H1 (cell line): ENCODE results near the gene VHLL. TPM values are rescaled to one million over a fixed set of nuclear protein-coding genes. Genes with fewer than 3 reads are reported as not detected.

ENCODE experiments used
- ATF2 ChIP-seq: IDR thresholded peaks from 2 replicates; pipeline ENCODE4 v1.6.1; 2012; ENCODE audit warnings: low read length, inconsistent platforms
- CHD7 ChIP-seq: fragments of 300-600 bp; sonication (generic); IDR thresholded peaks from 2 replicates; pipeline ENCODE4 v1.7.1; 2012; ENCODE audit warnings: low read length, moderate library complexity, mild to moderate bottlenecking, inconsistent platforms; ENCODE audit not compliant: insufficient replicate concordance
- SAP30 ChIP-seq: fragments of 300-600 bp; sonication (generic); IDR thresholded peaks from 2 replicates; pipeline ENCODE4 v1.7.1; 2012; ENCODE audit warnings: low read length, moderate library complexity, mild to moderate bottlenecking, inconsistent platforms; ENCODE audit not compliant: insufficient read depth, insufficient replicate concordance
- polyA plus RNA-seq, 7 experiments: library from polyadenylated mRNA; depleted of rRNA in 3 of 7; stranded (reverse) in 5 of 7; unstranded in 2 of 7; fragments of >200 nt in 5 of 7; fragments of 200-250 nt in 2 of 7; gene quantifications; 1 replicate in 5 of 7; 2 replicates in 1 of 7; 4 replicates in 1 of 7; pipeline versions ENCODE4 v1.2.1 to v1.2.3, GENCODE V29; 2011 to 2013; ENCODE audit warnings: missing spikeins in 2 of 7, mixed read lengths in 2 of 7
- total RNA-seq: library from RNA; stranded (reverse); fragmentation: NEBNext Ultra II Directional; extraction: Animal tissue kit (Norgen Biotek cat#: 25700); gene quantifications from 2 replicates; pipeline ENCODE4 v1.2.1, GENCODE V29; 2021

VHLL gene
- total and polyA plus RNA-seq, 2 of the 8 experiments (the other 6 are each of a cell fraction or from before 2014, with no cell fraction given): not detected

- TF ChIP-seq CHD7 (no peak), ATF2 (no peak), SAP30 (no peak)
Observed at GRCh38 chr1:156316909-156317308, 17.8 kb upstream of the VHLL start (continued).
